Measurements from ENCODE around the gene C16orf54. TPM values are rescaled to one million over a fixed set of nuclear protein-coding genes. Genes with fewer than 3 reads are reported as not detected.

C16orf54 gene
- polyA plus RNA-seq, 1 experiment = not detected

GRCh38 chr16:29770250-29770929, 24.6 kb upstream of the C16orf54 start:
- Histone ChIP-seq H3K36me3 (ENCODE audit: control insufficient read depth, insufficient read depth, low read length) (no peaks in the 10 kb centered on the region), H3K4me3 (ENCODE audit: low read depth, low read length) (no peak overlapping the region), H3K27me3 (ENCODE audit: control insufficient read depth, insufficient read depth, low read length) (peaks cover 6% of the 10 kb centered on the region)
- no peak for TF ChIP-seq CTCF (IDR thresholded peaks at IDR 0.05; ENCODE audit: insufficient read depth, low read depth, low read length)
- POLR2A ChIA-PET = no interaction called here
- DNase-seq (ENCODE audit: low read depth) = no peak
- CTCF ChIA-PET = interaction anchor here (1.0 to 1.7 kb wide), 2 partner anchors 13 to 20 kb away, joined by 3 to 4 read pairs; partner anchors contain the start of gene KIF22

GRCh38 chr16:29769507-29769906, 23.7 kb upstream of the C16orf54 start:
- POLR2A ChIA-PET = no interaction called here
- no peak for DNase-seq (ENCODE audit: low read depth)
- no peak overlapping the region for H3K4me3 ChIP-seq (ENCODE audit: low read depth, low read length)
- no peak for TF ChIP-seq CTCF (IDR thresholded peaks at IDR 0.05; ENCODE audit: insufficient read depth, low read depth, low read length)
- no peaks in the 10 kb centered on the region for H3K36me3 ChIP-seq (ENCODE audit: control insufficient read depth, insufficient read depth, low read length)
- peaks cover 7% of the 10 kb centered on the region for H3K27me3 ChIP-seq (ENCODE audit: control insufficient read depth, insufficient read depth, low read length)
- CTCF ChIA-PET = interaction anchor here (0.7 to 1.7 kb wide), 2 partner anchors 14 to 28 kb away, joined by 3 to 4 read pairs; no protein-coding TSS in a partner anchor

- Histone ChIP-seq H3K36me3 (ENCODE audit: control insufficient read depth, insufficient read depth, low read length) (no peaks in the 10 kb centered on the region), H3K27me3 (ENCODE audit: control insufficient read depth, insufficient read depth, low read length) (peaks cover 9% of the 10 kb centered on the region), H3K4me3 (ENCODE audit: low read depth, low read length) (no peak overlapping the region)
- DNase-seq (ENCODE audit: low read depth) = no peak
- no peak for TF ChIP-seq CTCF (IDR thresholded peaks at IDR 0.05; ENCODE audit: insufficient read depth, low read depth, low read length)
- CTCF ChIA-PET = interaction anchor here (0.6 to 1.2 kb wide), 2 partner anchors 16 to 22 kb away, joined by 3 read pairs; no protein-coding TSS in a partner anchor
- POLR2A ChIA-PET = no interaction called here
These were observed 21.3 kb upstream of the C16orf54 start for GRCh38 chr16:29767062-29767461.

- TF ChIP-seq CTCF (IDR thresholded peaks at IDR 0.05; ENCODE audit: insufficient read depth, low read depth, low read length) = no peak
- CTCF ChIA-PET = interaction anchor here (1.2 kb wide), 1 partner anchor 23 kb away, joined by 3 read pairs; no protein-coding TSS in a partner anchor
- H3K36me3 ChIP-seq (ENCODE audit: control insufficient read depth, insufficient read depth, low read length) = no peaks in the 10 kb centered on the region
These were observed 20.8 kb upstream of the C16orf54 start for GRCh38 chr16:29766571-29766970.

GRCh38 chr16:29765167-29766032, 19.6 kb upstream of the C16orf54 start:
- ChIA-PET POLR2A (no interaction called here), CTCF (no interaction called here)
- no peak for DNase-seq (ENCODE audit: low read depth)
- Histone ChIP-seq H3K27me3 (ENCODE audit: control insufficient read depth, insufficient read depth, low read length) (peaks cover 6% of the 10 kb centered on the region), H3K36me3 (ENCODE audit: control insufficient read depth, insufficient read depth, low read length) (no peaks in the 10 kb centered on the region), H3K4me3 (ENCODE audit: low read depth, low read length) (no peak overlapping the region)
- no peak for TF ChIP-seq CTCF (IDR thresholded peaks at IDR 0.05; ENCODE audit: insufficient read depth, low read depth, low read length)

More at GRCh38 chr16:29766571-29766970, 20.8 kb upstream of the C16orf54 start:
- Histone ChIP-seq H3K4me3 (ENCODE audit: low read depth, low read length) (no peak overlapping the region), H3K27me3 (ENCODE audit: control insufficient read depth, insufficient read depth, low read length) (peaks cover 9% of the 10 kb centered on the region)
- DNase-seq (ENCODE audit: low read depth) = no peak
- POLR2A ChIA-PET = no interaction called here

All from BJ (cell line).